ENCODE results near the gene MCM3AP. TPM values are rescaled to one million over a fixed set of nuclear protein-coding genes. Genes with fewer than 3 reads are reported as not detected.
A peak's percentile ranks its signal among the peaks of the same experiment; 100 is the strongest.

The MCM3AP gene
- total RNA-seq, 1 experiment from 2014 or later = 140 TPM

DNA sequence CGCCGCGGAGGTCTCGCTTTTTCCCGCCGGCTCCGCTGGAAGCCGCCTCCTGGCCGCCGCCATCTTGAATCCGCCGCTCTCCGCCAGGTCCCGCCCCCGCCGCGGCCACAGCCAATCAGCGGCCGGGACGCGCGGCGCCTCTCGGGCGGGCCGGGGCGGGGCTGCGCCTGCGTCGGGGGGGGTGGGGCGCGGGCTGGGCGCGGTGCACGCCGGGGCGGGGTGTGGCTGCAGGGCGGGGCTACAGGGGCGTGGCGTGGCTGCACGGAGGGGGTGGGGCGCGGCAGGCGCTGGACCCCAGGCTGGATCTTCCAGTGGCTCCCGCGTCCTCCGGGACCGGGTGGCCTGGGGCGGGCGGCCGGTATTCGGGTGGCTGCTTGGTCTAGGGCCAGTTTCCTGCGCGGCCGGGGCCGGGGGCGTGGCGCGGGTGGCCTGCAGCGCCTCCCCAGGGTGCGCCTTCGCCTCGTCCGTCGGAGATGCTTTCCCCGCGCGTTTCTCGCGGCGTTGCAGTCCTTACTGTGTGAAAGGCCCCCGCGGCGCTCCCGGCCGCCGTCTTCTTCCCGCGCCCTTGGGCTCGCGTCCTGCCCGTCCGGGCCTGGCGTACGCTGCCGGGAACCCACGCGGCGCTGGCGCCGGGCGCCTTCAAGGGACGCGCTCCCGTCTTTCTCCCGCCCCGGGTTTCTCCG lies 39.1 kb upstream of the MCM3AP start:
- POLR2A ChIA-PET (ENCODE audit: unreplicated experiment) = no interaction called here
- CTCF ChIA-PET = interaction anchor here (0.6 kb wide), 3 partner anchors 60 to 341 kb away, joined by 3 to 5 read pairs (median 4); no protein-coding TSS in a partner anchor
- no TSS peak for BruUV-seq (replicated peaks)

DNA sequence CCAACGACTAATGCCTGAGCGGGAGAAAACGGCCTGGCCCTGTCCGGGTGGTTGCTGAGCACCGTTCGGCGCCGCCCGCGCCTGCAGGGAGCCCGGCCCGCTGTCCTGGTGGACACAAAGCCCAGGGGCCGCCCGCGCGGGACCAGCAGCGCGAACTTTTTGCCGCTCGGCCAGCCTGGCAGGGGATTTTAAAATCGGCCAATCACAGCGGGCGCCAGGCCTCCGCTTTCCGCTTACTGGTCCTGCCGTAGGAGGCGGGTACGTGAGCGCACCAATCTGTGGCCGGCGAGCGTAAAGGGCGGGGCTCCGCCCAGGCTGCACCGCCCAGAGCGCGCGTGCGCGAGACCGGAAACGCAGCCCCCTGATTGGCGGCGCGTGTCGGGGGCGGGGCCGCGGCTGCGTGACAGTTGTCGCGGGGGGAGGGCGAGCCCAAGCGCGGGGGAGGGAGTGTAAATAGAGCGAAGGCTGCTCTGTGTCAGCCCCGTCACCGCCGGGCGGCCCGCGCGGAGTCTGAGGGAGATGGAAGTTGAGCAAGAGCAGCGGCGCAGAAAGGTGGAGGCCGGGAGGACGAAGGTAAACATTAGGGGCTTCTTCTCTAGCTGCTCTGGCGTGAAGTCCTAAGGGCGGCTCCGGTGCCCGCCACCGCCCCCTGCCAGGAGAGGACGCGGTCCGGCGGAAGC lies 38.4 kb upstream of the MCM3AP start, which contains the start of the genes C21orf58 and PCNT:
TSS of gene C21orf58 (minus strand) at position 161 of the 680 bp plus-strand sequence. CDS start 1,132 bp downstream, outside the sequence.
TSS of gene PCNT (plus strand) at position 447 of the 680 bp plus-strand sequence. CDS start at position 520, 73 bp downstream.
- POLR2A ChIA-PET (ENCODE audit: unreplicated experiment) = no interaction called here
- Histone ChIP-seq H3K4me2 (ENCODE audit: low read length) (peak within 1 kb of the TSS; percentile 97), H3K4me1 (ENCODE audit: insufficient read depth, low read length) (peaks cover 28% of the 10 kb centered on the region), H3K79me2 (ENCODE audit: low read length) (peaks cover 76% of the 10 kb centered on the region), H3F3A (ENCODE audit: low read length, unreplicated experiment) (no peaks in the 10 kb centered on the region), H3K9me3 (ENCODE audit: low read length) (no peaks in the 10 kb centered on the region), H3K27me3 (ENCODE audit: low read length) (no peaks in the 10 kb centered on the region), H3K9me2 (replicated peaks; ENCODE audit: low read length) (no peaks in the 10 kb centered on the region), H4K20me1 (ENCODE audit: low read length) (peaks cover 26% of the 10 kb centered on the region), H2AFZ (ENCODE audit: low read length) (peak within 1 kb of the TSS; percentile 87), H3K36me3 (ENCODE audit: low read depth, low read length) (peaks cover 16% of the 10 kb centered on the region), H3K27ac (ENCODE audit: low read length) (peak within 1 kb of the TSS; percentile 98), H3K4me3 (ENCODE audit: low read length) (peak within 1 kb of the TSS; percentile 97), H3K9ac (ENCODE audit: low read length) (peak within 1 kb of the TSS; percentile 93)
- no TSS peak for BruUV-seq (replicated peaks)
- intact Hi-C loops (cut with micrococcal nuclease) = loop anchor here (1.0 to 10.0 kb wide), 4 partner anchors 38 to 182 kb away; partner anchors contain the start of genes LSS and YBEY
- peak; percentile 99 for DNase-seq
- CTCF ChIA-PET = interaction anchor here (0.7 kb wide), 1 partner anchor 181 kb away, joined by 3 read pairs; no protein-coding TSS in a partner anchor
- TF ChIP-seq, protein P1, sequence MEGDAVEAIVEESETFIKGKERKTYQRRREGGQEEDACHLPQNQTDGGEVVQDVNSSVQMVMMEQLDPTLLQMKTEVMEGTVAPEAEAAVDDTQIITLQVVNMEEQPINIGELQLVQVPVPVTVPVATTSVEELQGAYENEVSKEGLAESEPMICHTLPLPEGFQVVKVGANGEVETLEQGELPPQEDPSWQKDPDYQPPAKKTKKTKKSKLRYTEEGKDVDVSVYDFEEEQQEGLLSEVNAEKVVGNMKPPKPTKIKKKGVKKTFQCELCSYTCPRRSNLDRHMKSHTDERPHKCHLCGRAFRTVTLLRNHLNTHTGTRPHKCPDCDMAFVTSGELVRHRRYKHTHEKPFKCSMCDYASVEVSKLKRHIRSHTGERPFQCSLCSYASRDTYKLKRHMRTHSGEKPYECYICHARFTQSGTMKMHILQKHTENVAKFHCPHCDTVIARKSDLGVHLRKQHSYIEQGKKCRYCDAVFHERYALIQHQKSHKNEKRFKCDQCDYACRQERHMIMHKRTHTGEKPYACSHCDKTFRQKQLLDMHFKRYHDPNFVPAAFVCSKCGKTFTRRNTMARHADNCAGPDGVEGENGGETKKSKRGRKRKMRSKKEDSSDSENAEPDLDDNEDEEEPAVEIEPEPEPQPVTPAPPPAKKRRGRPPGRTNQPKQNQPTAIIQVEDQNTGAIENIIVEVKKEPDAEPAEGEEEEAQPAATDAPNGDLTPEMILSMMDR (conservative IDR thresholded peaks at IDR 0.05; ENCODE audit: low read depth, low read length) = no peak
- TF ChIP-seq EZH2 (IDR thresholded peaks at IDR 0.05; ENCODE audit: low read length, unreplicated experiment) (no peak), EZH2phosphoT487 (IDR thresholded peaks at IDR 0.05; ENCODE audit: borderline replicate concordance, low read length) (no peak)
- ATAC-seq = peak; percentile 72

More for the DNA sequence above, 39.1 kb upstream of the MCM3AP start:
- H3K4me2 ChIP-seq (ENCODE audit: low read length) = peak overlapping the region; percentile 97
- TF ChIP-seq, protein P1 (conservative IDR thresholded peaks at IDR 0.05; ENCODE audit: low read depth, low read length) = no peak
- no peak for TF ChIP-seq EZH2phosphoT487 (IDR thresholded peaks at IDR 0.05; ENCODE audit: borderline replicate concordance, low read length)
- TF ChIP-seq EZH2 (IDR thresholded peaks at IDR 0.05; ENCODE audit: low read length, unreplicated experiment) = no peak
- intact Hi-C loops (cut with micrococcal nuclease) = loop anchor here (5.0 to 10.0 kb wide), 3 partner anchors 60 to 182 kb away; partner anchors contain the start of gene LSS
- peaks cover 28% of the 10 kb centered on the region for H3K4me1 ChIP-seq (ENCODE audit: insufficient read depth, low read length)
- H3K27me3 ChIP-seq (ENCODE audit: low read length) = no peaks in the 10 kb centered on the region
- no peaks in the 10 kb centered on the region for H3F3A ChIP-seq (ENCODE audit: low read length, unreplicated experiment)
- H3K9ac ChIP-seq (ENCODE audit: low read length) = peak overlapping the region; percentile 93
- peaks cover 83% of the 10 kb centered on the region for H3K79me2 ChIP-seq (ENCODE audit: low read length)
- H4K20me1 ChIP-seq (ENCODE audit: low read length) = peaks cover 26% of the 10 kb centered on the region
- peaks cover 23% of the 10 kb centered on the region for H3K36me3 ChIP-seq (ENCODE audit: low read depth, low read length)
- no peaks in the 10 kb centered on the region for H3K9me2 ChIP-seq (replicated peaks; ENCODE audit: low read length)
- peak overlapping the region; percentile 98 for H3K27ac ChIP-seq (ENCODE audit: low read length)
- H2AFZ ChIP-seq (ENCODE audit: low read length) = peak overlapping the region; percentile 87
- ATAC-seq = peak; percentile 62
- H3K9me3 ChIP-seq (ENCODE audit: low read length) = no peaks in the 10 kb centered on the region
- DNase-seq = peak; percentile 89
- peak overlapping the region; percentile 97 for H3K4me3 ChIP-seq (ENCODE audit: low read length)
